K562 (cell line): ENCODE results near the gene CCDC117. TPM values are rescaled to one million over a fixed set of nuclear protein-coding genes. Genes with fewer than 3 reads are reported as not detected.
"Not testable (repeated sequence)": the region's sequence is repeated elsewhere in the genome, so short reads cannot be mapped to it uniquely, and the experiment has no call there.

ENCODE experiments used
- ATAC-seq: fragments of 200-7000 bp; cut with Tn5 transposase; 3 replicates; pipeline ENCODE4 v1.9.1; 2020; ENCODE audit warnings: moderate library complexity
- BruUV-seq: library from RNA; stranded (reverse); fragments of 400-500 nt; replicated peaks from 2 replicates; lab custom pipeline; 2021; lab: Mats Ljungman, UMichigan
- CTCF ChIA-PET: fragments of 300-600 bp; formaldehyde crosslinking; extraction: SDS; loops from one replicate; lab custom pipeline; 2021; ENCODE audit warnings: low intra/inter-chr PET ratio; lab: Yijun Ruan, JAX
- POLR2A ChIA-PET: fragments of 300-600, 350-650 bp; sonication (Branson Sonifier 250); formaldehyde crosslinking; extraction: SDS; loops from one replicate; lab custom pipeline; 2021; ENCODE audit warnings: antibody characterized with exemption, inconsistent platforms; lab: Yijun Ruan, JAX
- DNase-seq, 4 experiments: peaks; one replicate each; pipeline versions ENCODE4 v3.0.0 to v3.0.0-alpha.2; 2011 to 2018; ENCODE audit warnings: low spot score in 3 of 4, mixed read lengths in 3 of 4; ENCODE audit errors: extremely low read depth in 1 of 4
- FAIRE-seq: peaks from 2 replicates; lab custom pipeline; 2011; peaks lifted over from hg19 to GRCh38; lab: Jason Lieb, UNC
- H2AFZ ChIP-seq: 2 replicates; pipeline ENCODE4 v1.6.0; 2011; ENCODE audit warnings: low read depth, low read length, control low read depth, inconsistent platforms
- H3K27ac ChIP-seq: fragments of 200-600 bp; 3 replicates; pipeline ENCODE4 v1.8.0; 2011; ENCODE audit warnings: low read depth, mild to moderate bottlenecking, control low read depth, inconsistent platforms, low read length, moderate library complexity, mixed read lengths; ENCODE audit errors: extremely low read depth
- H3K27me3 ChIP-seq, 2 experiments: fragments of 300-600 bp in 1 of 2; 2 replicates in 1 of 2; 3 replicates in 1 of 2; pipeline versions ENCODE4 v1.6.0 to v1.8.0; 2011; ENCODE audit warnings: inconsistent platforms in 2 of 2, low read length in 2 of 2, mild to moderate bottlenecking in 1 of 2, mixed read lengths in 1 of 2, moderate library complexity in 1 of 2; ENCODE audit not compliant: control insufficient read depth in 2 of 2, insufficient read depth in 2 of 2
- H3K36me3 ChIP-seq: fragments of 300-600 bp; 3 replicates; pipeline ENCODE4 v1.8.0; 2011; ENCODE audit warnings: mild to moderate bottlenecking, low read length, inconsistent platforms; ENCODE audit not compliant: control insufficient read depth, insufficient read depth
- H3K4me1 ChIP-seq, 2 experiments: fragments of 200-600 bp in 1 of 2; replicated peaks in 1 of 2; 2 replicates in 1 of 2; 3 replicates in 1 of 2; pipeline versions ENCODE4 v1.5.1 to v1.8.0; 2011; ENCODE audit warnings: inconsistent platforms in 2 of 2, low read length in 2 of 2, mild to moderate bottlenecking in 1 of 2, mixed read lengths in 1 of 2, moderate library complexity in 1 of 2; ENCODE audit not compliant: control insufficient read depth in 2 of 2, insufficient read depth in 2 of 2
- H3K4me2 ChIP-seq: 2 replicates; pipeline ENCODE4 v1.6.1; 2011; ENCODE audit warnings: low read length, control low read depth, inconsistent platforms, mixed read lengths; ENCODE audit not compliant: insufficient read depth
- H3K4me3 ChIP-seq: fragments of 200-600 bp; sonication (generic), shearing (Covaris generic); 2 replicates; pipeline ENCODE4 v1.5.1; 2016; ENCODE audit warnings: control low read depth, inconsistent platforms
- H3K79me2 ChIP-seq: fragments of 200-600 bp; 3 replicates; pipeline ENCODE4 v1.8.0; 2011; ENCODE audit warnings: low read length, inconsistent platforms; ENCODE audit not compliant: control insufficient read depth, insufficient read depth
- H3K9ac ChIP-seq, 2 experiments: 2 replicates each; pipeline versions ENCODE4 v1.6.0 to v1.6.1; 2011; ENCODE audit warnings: low read depth in 2 of 2, low read length in 2 of 2, control low read depth in 1 of 2, inconsistent platforms in 1 of 2, mild to moderate bottlenecking in 1 of 2, mixed read lengths in 1 of 2; ENCODE audit not compliant: insufficient read depth in 1 of 2
- H3K9me1 ChIP-seq: one replicate; pipeline ENCODE4 v1.6.0; 2011; ENCODE audit warnings: inconsistent platforms, mild to moderate bottlenecking, low read length, moderate library complexity; ENCODE audit not compliant: control insufficient read depth, insufficient read depth
- H3K9me3 ChIP-seq: replicated peaks from 2 replicates; pipeline ENCODE4 v1.5.1; 2011; ENCODE audit warnings: low read depth, low read length, inconsistent platforms; ENCODE audit not compliant: control insufficient read depth, insufficient read depth
- H4K20me1 ChIP-seq: replicated peaks from 2 replicates; pipeline ENCODE4 v1.6.1; 2011; ENCODE audit warnings: low read length, inconsistent platforms, mixed read lengths; ENCODE audit not compliant: control insufficient read depth, insufficient read depth
- PURB ChIP-seq: sonication (generic); formaldehyde crosslinking; IDR thresholded peaks from 2 replicates; pipeline ENCODE4 v1.9.0; 2021; ENCODE audit warnings: low read depth, mild to moderate bottlenecking, missing genetic modification reagents
- RBM25 ChIP-seq: fragments of 200-400 bp; formaldehyde crosslinking; IDR thresholded peaks from 2 replicates; pipeline ENCODE4 v1.6.1; 2018; ENCODE audit warnings: low read length, low read depth, moderate library complexity; ENCODE audit not compliant: severe bottlenecking
- WGBS: fragments of 100-300 bp; shearing (Covaris generic); methylation state at CpG from one replicate; pipeline ENCODE4 v1.1.6; 2016; ENCODE audit warnings: low coverage, mixed read lengths; ENCODE audit not compliant: insufficient coverage; ENCODE audit errors: missing lambda C conversion rate; 5-methylcytosine and 5-hydroxymethylcytosine counted together
- in situ Hi-C: fragments of 300-500 bp; cut with MboI; formaldehyde crosslinking; loops from 4 replicates; pipeline ENCODE4 v1.15.0; 2018; ENCODE audit warnings: inconsistent platforms, mixed read lengths
- intact Hi-C: fragments of 100-400 bp; cut with micrococcal nuclease; formaldehyde crosslinking; loops from 2 replicates; pipeline ENCODE4 v1.14.2; 2022
- polyA plus RNA-seq, 8 experiments: library from polyadenylated mRNA; depleted of rRNA in 4 of 8; stranded (reverse) in 5 of 8; unstranded in 3 of 8; fragments of >200 nt; fragmentation: Nextera tagmentation in 2 of 8; fragmentation: Illumina TruSeq in 1 of 8; extraction: Ambion mirVana in 2 of 8; extraction: Trizol in 1 of 8; gene quantifications; 2 replicates each; pipeline versions ENCODE4 v1.2.1 to v1.2.3, GENCODE V29; 2011 to 2014; ENCODE audit warnings: inconsistent platforms in 1 of 8, missing spikeins in 1 of 8
- total RNA-seq, 7 experiments: library from RNA; depleted of rRNA in 6 of 7; stranded (reverse); fragments of >200 nt in 6 of 7; fragmentation: Illumina TruSeq in 2 of 7; extraction: Trizol in 2 of 7; gene quantifications; 2 replicates each; pipeline versions ENCODE4 v1.2.1 to v1.2.3, GENCODE V29; 2011 to 2021; ENCODE audit warnings: low replicate concordance in 1 of 7

Gene CCDC117
- total and polyA plus RNA-seq, 9 of the 15 experiments (the other 6 are each of a cell fraction or from before 2014, with no cell fraction given), result 5.7 to 23.3 (median 15.8) TPM

DNA sequence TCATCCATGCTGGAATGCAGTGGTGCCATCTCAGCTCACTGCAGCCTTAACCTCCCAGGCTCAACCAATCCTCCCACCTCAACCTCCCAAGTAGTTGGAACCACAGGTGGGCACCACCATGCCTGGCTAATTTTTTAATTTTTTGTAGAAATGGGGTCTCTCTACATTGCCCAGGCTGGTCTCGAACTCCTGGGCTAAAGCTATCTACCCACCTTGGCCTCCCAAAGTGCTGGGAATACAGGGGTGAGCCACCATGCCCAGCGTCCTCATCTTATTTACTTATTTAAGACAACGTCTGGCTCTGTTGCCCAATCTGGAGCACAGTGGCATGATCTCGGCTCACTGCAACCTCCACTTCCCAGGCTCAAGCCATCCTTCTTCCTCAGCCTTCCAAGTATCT lies 10.5 kb upstream of the CCDC117 start:
- CTCF ChIA-PET, FAIRE-seq, H3K36me3 ChIP-seq, H4K20me1 ChIP-seq, H3K4me1 ChIP-seq, H3K9me3 ChIP-seq, BruUV-seq, ATAC-seq, DNase-seq, H3K4me3 ChIP-seq, in situ Hi-C loops, H3K9me1 ChIP-seq, intact Hi-C loops, H3K27me3 ChIP-seq, H3K4me2 ChIP-seq, H3K9ac ChIP-seq, H3K27ac ChIP-seq, H3K79me2 ChIP-seq: not testable (repeated sequence)
- 0 out of 2 replicates have a peak overlapping the region, but pooled peaks have one; percentile 68 for H2AFZ ChIP-seq
- POLR2A ChIA-PET, result interaction anchor here (1.4 kb wide), 1 partner anchor 18 kb away, joined by 5 read pairs; no protein-coding TSS in a partner anchor
- WGBS, result 46% methylated on average over 3 of the region's 4 CpGs

DNA sequence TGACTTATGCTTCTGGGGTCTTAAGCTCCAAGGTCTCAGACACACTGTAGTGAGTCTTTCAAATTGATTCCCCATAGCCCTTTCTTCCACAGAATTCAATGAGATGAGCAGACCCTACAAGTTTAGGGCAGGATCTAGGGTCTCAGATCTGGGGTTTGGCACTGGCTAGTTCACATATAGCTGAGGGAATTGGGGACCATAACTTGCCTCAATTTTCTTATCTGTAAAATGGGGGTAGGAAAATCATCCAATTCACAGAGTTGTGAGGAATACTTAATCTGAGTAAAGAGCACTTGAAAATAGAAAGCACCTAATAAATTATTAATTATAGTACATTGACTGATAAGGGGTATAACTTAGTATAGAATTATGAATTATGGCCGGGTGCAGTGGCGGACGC lies 5.9 kb upstream of the CCDC117 start:
- TF ChIP-seq RBM25 (peak; percentile 54), PURB (no peak)
- Histone ChIP-seq H3K79me2 (no peaks in the 10 kb centered on the region), H3K9ac (no peak overlapping the region), H3K9me3 (no peaks in the 10 kb centered on the region), H3K4me2 (no peak overlapping the region), H3K27me3 (no peaks in the 10 kb centered on the region), H3K9me1 (no peaks in the 10 kb centered on the region), H4K20me1 (no peaks in the 10 kb centered on the region), H2AFZ (no peak overlapping the region), H3K27ac (no peak overlapping the region), H3K36me3 (no peaks in the 10 kb centered on the region), H3K4me3 (no peak overlapping the region), H3K4me1 (no peaks in the 10 kb centered on the region; a peak in 1 of 5 replicates)
- CTCF ChIA-PET, result no interaction called here
- FAIRE-seq, result no peak
- no TSS peak for BruUV-seq
- in situ Hi-C loops (no loop called here), intact Hi-C loops (no loop called here)
- POLR2A ChIA-PET, result interaction anchor here (0.8 kb wide), 1 partner anchor 33 kb away, joined by 3 read pairs; no protein-coding TSS in a partner anchor
- no peak for ATAC-seq
- WGBS, result 74% methylated on average over 3 of the region's 3 CpGs
- no peak for DNase-seq
